Stimulated activated naive B cell treated with anti-CD40 and anti-IgM and Interleukin-4, amounts not matched to agents 10 μg/mL and 1 μg/mL and 100 μg/mL, for 72 hours (primary cell): Measurements from ENCODE around the gene ACMSD.
"Not testable (repeated sequence)": the region's sequence is repeated elsewhere in the genome, so short reads cannot be mapped to it uniquely, and the experiment has no call there.

ENCODE experiments used
- ATAC-seq, 2 donors: fragments of 150-1000 bp; cut with Tn5 transposase; replicated peaks; 2 replicates each; pipeline ENCODE4 v1.10.0; 2021; ENCODE audit warnings: moderate library complexity in 1 of 2
- DNase-seq: peaks from one replicate; pipeline ENCODE4 v3.0.0; 2021
- H3K27ac Mint-ChIP-seq: one replicate; pipeline ENCODE4 v1.8.0; 2022; ENCODE audit warnings: mild to moderate bottlenecking, mixed read lengths
- H3K27me3 Mint-ChIP-seq, 2 donors: one replicate each; pipeline ENCODE4 v1.8.0; 2022; ENCODE audit warnings: mixed read lengths in 2 of 2
- H3K36me3 Mint-ChIP-seq, 2 donors: one replicate each; pipeline ENCODE4 v1.8.0; 2022; ENCODE audit warnings: mixed read lengths in 2 of 2, mild to moderate bottlenecking in 1 of 2
- H3K4me1 Mint-ChIP-seq, 2 donors: one replicate each; pipeline ENCODE4 v1.8.0; 2022; ENCODE audit warnings: mixed read lengths in 2 of 2, mild to moderate bottlenecking in 1 of 2
- H3K4me3 Mint-ChIP-seq, 2 donors: one replicate each; pipeline ENCODE4 v1.8.0; 2022; ENCODE audit warnings: mild to moderate bottlenecking in 2 of 2, mixed read lengths in 2 of 2, moderate library complexity in 1 of 2
- H3K9me3 Mint-ChIP-seq, 2 donors: one replicate each; pipeline ENCODE4 v1.8.0; 2022; ENCODE audit warnings: mixed read lengths in 2 of 2, mild to moderate bottlenecking in 1 of 2

ACMSD gene

DNA sequence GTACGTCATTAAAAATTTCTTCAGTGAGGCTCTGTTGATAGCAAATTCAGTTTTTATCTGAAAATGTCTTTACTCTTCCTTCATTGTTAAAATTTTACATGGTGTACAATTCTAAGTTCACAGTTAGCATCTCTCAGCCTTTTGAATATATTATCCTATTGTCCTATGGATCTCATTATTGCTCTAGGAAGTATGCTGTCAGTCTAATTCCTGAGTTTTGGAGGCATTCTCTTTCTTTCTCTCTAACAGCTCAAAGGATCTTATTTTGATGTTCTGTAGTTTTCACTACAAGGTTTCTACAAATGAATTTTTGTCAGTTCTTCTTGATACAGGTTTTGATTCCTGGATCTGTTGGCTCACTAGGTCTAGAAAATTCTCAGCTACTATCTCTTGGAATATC lies 2.9 kb upstream of the ACMSD start:
- H3K36me3 Mint-ChIP-seq, result peaks cover 4 to 6% of the 10 kb centered on the region in 2 donors
- no peak overlapping the region for H3K27ac Mint-ChIP-seq
- peaks cover 14 to 17% of the 10 kb centered on the region in 2 donors for H3K9me3 Mint-ChIP-seq
- DNase-seq (no peak), ATAC-seq (no peak)
- no peak overlapping the region for H3K4me3 Mint-ChIP-seq
- H3K27me3 Mint-ChIP-seq, result peaks cover 0 to 11% of the 10 kb centered on the region in 2 donors
- no peaks in the 10 kb centered on the region for H3K4me1 Mint-ChIP-seq

DNA sequence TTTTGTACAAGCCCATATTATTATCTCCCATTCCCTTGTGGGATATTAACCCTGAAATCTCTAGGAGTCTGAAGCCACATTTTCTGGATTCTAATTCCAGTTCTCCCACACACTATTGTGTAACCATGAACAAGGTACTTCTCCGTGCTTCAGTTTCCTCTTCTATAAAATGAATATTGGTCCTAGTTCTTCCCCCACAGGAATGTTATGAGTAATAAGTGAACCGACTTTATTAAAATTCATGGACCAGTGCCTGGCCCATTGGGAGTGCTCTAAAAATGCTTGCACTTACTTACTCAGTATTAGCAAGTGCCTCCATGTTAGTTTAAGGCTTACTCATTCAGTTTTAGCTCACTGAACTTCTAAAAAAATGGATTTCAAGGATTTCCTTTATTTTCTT lies 1.4 kb upstream of the ACMSD start:
- peaks cover 6 to 15% of the 10 kb centered on the region in 2 donors for H3K27me3 Mint-ChIP-seq
- H3K9me3 Mint-ChIP-seq, result peaks cover 14 to 17% of the 10 kb centered on the region in 2 donors
- H3K4me3 Mint-ChIP-seq, result no peak overlapping the region
- DNase-seq (no peak), ATAC-seq (no peak)
- H3K4me1 Mint-ChIP-seq, result no peaks in the 10 kb centered on the region
- peaks cover 4 to 6% of the 10 kb centered on the region in 2 donors for H3K36me3 Mint-ChIP-seq
- no peak overlapping the region for H3K27ac Mint-ChIP-seq

DNA sequence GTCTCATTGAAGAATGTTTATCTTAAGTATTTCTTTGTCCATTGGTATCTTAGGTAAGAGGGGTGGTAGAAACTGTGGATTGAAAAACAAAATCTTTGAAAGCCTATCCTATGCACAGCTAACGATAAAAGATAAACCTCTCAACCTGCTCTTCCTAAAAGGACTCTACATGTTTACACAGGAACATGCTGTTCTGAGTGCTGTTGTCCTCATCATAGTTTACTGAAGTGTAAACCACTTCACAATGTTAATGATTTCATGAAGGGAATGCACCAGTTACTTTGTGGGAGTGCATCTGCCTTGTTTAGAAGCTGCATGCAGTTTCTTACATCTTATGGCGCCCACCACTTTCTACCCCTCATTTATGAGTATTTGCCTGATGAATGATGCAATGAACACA lies 1.2 kb downstream of the ACMSD start:
- H3K27ac Mint-ChIP-seq, result no peak overlapping the region
- DNase-seq (no peak), ATAC-seq (no peak)
- H3K9me3 Mint-ChIP-seq, result peaks cover 13 to 14% of the 10 kb centered on the region in 2 donors
- H3K27me3 Mint-ChIP-seq, result peaks cover 6 to 15% of the 10 kb centered on the region in 2 donors
- no peaks in the 10 kb centered on the region for H3K4me1 Mint-ChIP-seq
- peaks cover 4 to 6% of the 10 kb centered on the region in 2 donors for H3K36me3 Mint-ChIP-seq
- H3K4me3 Mint-ChIP-seq, result no peak overlapping the region

DNA sequence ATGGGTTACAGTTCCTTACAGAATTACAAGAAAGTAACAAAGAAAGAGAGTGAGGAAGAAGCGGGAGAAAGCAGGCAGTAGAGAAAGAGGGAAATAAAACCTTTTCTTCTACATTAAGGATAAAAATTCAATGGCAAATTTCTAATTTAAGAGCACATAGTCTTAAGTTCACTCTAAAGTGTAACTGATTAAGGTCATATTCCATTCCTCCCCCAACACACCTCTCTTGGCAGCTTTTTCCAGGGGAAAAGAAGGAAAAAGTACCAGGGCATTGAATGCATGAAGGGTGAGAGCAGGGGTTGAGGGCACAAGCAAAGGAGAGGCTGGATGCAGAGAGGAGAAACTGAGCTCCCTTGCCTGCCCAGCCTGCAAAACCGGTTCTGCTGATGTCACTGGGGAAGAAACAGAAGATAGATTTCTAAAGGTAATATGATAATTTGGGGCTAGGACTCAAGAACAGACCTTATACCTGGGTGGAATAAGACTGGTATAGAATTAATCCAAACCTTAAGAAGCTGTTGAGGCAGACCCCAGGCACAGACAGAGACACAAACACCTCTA lies 4.6 kb downstream of the ACMSD start:
- ATAC-seq (no peak), DNase-seq (no peak)
- no peak overlapping the region for H3K27ac Mint-ChIP-seq
- no peaks in the 10 kb centered on the region for H3K36me3 Mint-ChIP-seq
- H3K4me3 Mint-ChIP-seq, result no peak overlapping the region
- no peaks in the 10 kb centered on the region for H3K4me1 Mint-ChIP-seq
- H3K9me3 Mint-ChIP-seq, result peaks cover 0 to 6% of the 10 kb centered on the region in 2 donors
- peaks cover 6 to 7% of the 10 kb centered on the region in 2 donors for H3K27me3 Mint-ChIP-seq

DNA sequence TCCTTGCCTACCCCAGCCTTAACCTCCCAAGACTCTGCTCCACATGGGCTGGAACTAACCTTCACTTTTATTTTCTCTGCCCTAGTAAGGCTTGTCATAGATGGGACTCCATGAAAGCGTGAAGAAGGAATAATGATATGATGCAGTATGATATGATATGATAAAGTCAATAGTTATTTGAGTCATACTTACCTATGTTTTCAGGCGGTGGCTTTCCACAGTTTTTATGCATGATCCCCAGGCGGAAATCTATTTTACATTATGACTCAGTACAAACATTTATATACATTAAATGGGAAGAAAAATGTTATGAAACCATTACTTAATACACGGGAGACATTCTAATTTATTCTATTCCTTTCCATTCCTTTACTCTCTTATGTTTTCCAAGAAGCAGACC lies 5.6 kb downstream of the ACMSD start:
- no peak overlapping the region for H3K4me3 Mint-ChIP-seq
- ATAC-seq (no peak), DNase-seq (no peak)
- peaks cover 6 to 7% of the 10 kb centered on the region in 2 donors for H3K27me3 Mint-ChIP-seq
- no peaks in the 10 kb centered on the region for H3K4me1 Mint-ChIP-seq
- no peak overlapping the region for H3K27ac Mint-ChIP-seq
- peaks cover 1 to 6% of the 10 kb centered on the region in 2 donors for H3K9me3 Mint-ChIP-seq
- no peaks in the 10 kb centered on the region for H3K36me3 Mint-ChIP-seq

DNA sequence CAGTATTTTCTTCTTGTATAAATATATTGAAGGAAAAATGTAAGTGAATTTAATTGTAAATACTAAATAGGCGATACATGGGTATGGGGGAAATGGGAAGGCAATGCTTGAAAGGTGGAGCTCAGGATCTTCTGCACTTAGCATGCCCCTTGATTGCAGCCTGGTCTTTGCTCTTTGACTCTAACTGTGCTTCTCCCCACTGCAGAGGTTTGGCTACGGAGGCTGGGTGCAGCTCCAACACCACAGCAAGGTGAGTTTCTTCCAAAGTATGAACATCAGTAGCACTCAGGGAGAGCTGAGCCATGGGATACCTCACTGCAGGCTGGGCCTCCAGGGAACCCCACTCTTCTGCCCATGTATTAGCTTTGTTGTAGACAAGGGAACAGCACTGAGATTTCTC lies 6.6 kb downstream of the ACMSD start:
- Mint-ChIP-seq H3K4me3 (no peak overlapping the region), H3K27me3 (peaks cover 6 to 7% of the 10 kb centered on the region in 2 donors)

DNA sequence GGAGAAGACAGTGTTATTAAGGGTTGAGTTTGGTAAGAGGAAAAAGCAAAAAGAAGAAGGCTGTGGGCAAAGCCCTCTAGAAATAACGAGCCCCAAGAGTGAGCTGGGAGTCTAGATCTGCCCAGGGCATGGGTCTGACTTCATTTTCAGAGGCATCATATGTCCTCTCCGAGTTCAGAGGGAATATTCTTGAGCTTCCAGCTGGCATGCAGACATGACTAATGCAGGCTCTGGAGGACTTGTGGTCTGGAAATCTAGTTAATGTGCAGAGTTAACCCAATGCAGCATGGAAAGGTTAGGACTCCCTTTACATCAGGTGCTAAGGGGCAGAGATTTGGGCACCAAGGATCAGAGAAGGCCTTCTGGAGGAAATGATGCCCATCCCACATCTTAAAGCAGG lies 7.3 kb downstream of the ACMSD start:
- DNase-seq, result no peak
- Mint-ChIP-seq H3K27me3 (peaks cover 3 to 5% of the 10 kb centered on the region in 2 donors), H3K36me3 (no peaks in the 10 kb centered on the region), H3K9me3 (peaks cover 1 to 6% of the 10 kb centered on the region in 2 donors), H3K27ac (no peak overlapping the region), H3K4me1 (no peaks in the 10 kb centered on the region), H3K4me3 (no peak overlapping the region)
- no peak for ATAC-seq

More for the DNA sequence above, 6.6 kb downstream of the ACMSD start:
- peaks cover 1 to 6% of the 10 kb centered on the region in 2 donors for H3K9me3 Mint-ChIP-seq
- no peaks in the 10 kb centered on the region for H3K4me1 Mint-ChIP-seq
- no peaks in the 10 kb centered on the region for H3K36me3 Mint-ChIP-seq
- DNase-seq, result no peak
- no peak for ATAC-seq
- no peak overlapping the region for H3K27ac Mint-ChIP-seq

DNA sequence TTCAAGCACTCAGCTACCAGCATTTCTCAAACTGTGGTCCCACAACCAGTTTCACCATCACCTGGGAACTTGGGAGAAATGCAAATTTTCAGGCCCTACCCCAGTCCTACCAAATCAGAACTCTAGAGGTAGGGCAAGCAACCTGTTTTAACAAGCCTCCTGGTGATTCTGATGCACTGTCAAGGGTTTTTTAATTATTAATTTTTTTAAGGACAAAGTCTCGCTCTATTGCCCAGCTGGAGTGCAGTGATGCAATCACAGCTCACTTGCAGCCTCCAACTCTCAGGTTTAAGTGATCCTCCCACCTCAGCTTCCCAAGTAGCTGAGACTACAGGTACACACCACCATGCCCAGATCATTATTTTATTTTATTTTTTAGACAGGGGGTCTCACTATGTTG lies 7.8 kb downstream of the ACMSD start:
- H3K4me3 Mint-ChIP-seq, result no peak overlapping the region
- DNase-seq (no peak), ATAC-seq (no peak)
- no peak overlapping the region for H3K27ac Mint-ChIP-seq
- no peaks in the 10 kb centered on the region for H3K27me3 Mint-ChIP-seq
- no peaks in the 10 kb centered on the region for H3K36me3 Mint-ChIP-seq
- H3K9me3 Mint-ChIP-seq, result peaks cover 3 to 6% of the 10 kb centered on the region in 2 donors
- H3K4me1 Mint-ChIP-seq, result no peaks in the 10 kb centered on the region

DNA sequence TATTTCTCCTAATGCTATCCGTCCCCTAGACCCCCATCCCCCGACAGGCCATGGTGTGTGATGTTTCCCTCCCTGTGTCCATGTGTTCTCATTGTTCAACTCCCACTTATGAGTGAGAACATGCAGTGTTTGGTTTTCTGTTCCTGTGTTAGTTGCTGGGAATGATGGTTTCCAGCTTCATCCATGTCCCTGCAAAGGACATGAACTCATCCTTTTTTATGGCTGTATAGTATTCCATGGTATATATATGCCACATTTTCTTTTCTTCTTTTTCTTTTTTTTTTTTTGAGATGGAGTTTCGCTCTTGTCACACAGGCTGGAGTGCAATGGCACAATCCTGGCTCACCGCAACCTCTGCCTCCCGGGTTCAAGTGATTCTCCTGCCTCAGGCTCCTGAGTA lies 9.2 kb downstream of the ACMSD start:
- not testable (repeated sequence) for H3K9me3 Mint-ChIP-seq, H3K27me3 Mint-ChIP-seq, ATAC-seq, H3K27ac Mint-ChIP-seq, DNase-seq, H3K4me3 Mint-ChIP-seq, H3K36me3 Mint-ChIP-seq, H3K4me1 Mint-ChIP-seq

DNA sequence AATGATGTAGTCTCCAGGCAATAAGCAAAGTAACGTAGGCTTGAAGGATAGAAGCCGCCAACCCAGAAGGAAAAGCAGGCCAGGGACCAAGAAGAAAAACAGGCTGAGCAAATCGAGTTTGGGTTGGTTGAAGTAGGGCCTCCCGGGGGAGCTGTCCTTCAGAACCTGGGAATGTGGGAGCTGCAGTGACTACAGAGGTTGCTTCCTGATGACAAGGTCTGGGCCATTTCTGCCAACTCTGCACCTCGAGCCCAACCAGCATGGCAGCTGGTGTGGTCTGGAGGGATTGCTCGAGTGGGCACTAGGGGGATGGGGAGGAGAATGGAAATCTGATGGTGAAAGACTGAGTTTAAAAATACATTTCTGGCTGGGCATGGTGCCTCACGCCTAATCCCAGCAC lies 14.1 kb downstream of the ACMSD start:
- H3K9me3 Mint-ChIP-seq, result peaks cover 0 to 4% of the 10 kb centered on the region in 2 donors
- DNase-seq, result no peak
- ATAC-seq, result no peak
- H3K4me3 Mint-ChIP-seq, result no peak overlapping the region
- peaks cover 0 to 9% of the 10 kb centered on the region in 2 donors for H3K4me1 Mint-ChIP-seq
- H3K27me3 Mint-ChIP-seq, result no peaks in the 10 kb centered on the region
- peaks cover 0 to 3% of the 10 kb centered on the region in 2 donors for H3K36me3 Mint-ChIP-seq
- no peak overlapping the region for H3K27ac Mint-ChIP-seq

DNA sequence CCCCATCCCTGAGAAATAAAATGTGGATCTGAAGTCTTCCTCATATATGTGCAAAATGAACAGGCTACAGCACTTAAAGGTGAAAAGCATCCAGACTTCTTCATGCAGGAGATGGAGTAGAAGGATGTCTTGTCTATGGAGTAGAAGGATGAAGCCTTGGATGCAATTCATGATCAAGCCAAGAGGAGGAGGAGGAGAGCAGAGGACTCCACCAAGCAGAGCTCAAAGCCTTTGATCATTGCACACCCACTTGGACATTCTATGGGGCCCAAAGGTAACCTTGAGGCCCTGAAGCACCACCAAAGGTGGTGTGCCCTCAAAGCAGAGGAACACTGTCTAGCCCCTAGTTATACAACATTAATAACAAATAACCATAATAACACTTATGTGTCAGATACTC lies 17.3 kb downstream of the ACMSD start:
- Mint-ChIP-seq H3K27ac (no peak overlapping the region), H3K4me1 (peaks cover 0 to 9% of the 10 kb centered on the region in 2 donors), H3K36me3 (peaks cover 0 to 3% of the 10 kb centered on the region in 2 donors), H3K9me3 (peaks cover 0 to 3% of the 10 kb centered on the region in 2 donors), H3K4me3 (no peak overlapping the region), H3K27me3 (no peaks in the 10 kb centered on the region)
- ATAC-seq (no peak), DNase-seq (no peak)

DNA sequence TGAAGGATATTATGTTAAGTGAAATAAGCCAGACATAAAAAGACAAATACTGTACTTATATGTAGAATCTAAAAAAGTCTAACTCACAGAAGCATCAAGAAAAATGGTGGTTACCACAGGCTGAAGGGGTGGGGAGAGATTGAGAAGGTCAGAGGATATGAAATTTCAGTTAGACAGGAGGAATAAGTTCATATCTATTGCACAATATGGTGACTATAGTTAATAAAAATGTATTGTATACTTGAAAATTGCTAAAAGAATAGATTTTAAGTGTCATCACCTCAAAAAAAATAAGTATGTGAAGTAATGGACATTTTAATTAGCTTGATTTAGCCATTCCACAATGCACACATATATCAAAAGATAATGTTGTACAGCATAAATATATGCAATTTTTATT lies 19.8 kb downstream of the ACMSD start:
- H3K4me3 Mint-ChIP-seq, result no peak overlapping the region
- no peak overlapping the region for H3K27ac Mint-ChIP-seq
- no peaks in the 10 kb centered on the region for H3K27me3 Mint-ChIP-seq
- no peaks in the 10 kb centered on the region for H3K36me3 Mint-ChIP-seq
- DNase-seq (no peak), ATAC-seq (no peak)
- no peaks in the 10 kb centered on the region for H3K9me3 Mint-ChIP-seq
- no peaks in the 10 kb centered on the region for H3K4me1 Mint-ChIP-seq

DNA sequence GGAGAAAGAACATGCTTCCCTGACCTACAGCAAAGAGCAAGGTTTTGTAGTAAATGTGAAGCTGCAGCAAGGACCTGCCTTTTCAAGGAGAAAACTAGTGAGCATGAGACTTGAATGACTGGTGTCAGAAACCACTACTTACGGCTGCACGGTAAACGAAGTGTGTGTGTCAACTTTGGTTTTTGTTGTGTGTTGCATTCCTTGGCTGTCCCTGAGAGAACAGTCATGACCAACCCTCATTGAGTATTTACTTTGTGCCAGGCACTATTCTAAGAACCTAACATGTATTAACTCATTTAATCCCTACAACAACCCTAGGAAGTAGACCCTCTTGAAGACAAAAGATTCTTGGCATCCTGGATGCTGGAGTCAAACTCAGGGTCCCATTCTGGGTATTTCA lies 22.8 kb downstream of the ACMSD start:
- no peak for ATAC-seq

DNA sequence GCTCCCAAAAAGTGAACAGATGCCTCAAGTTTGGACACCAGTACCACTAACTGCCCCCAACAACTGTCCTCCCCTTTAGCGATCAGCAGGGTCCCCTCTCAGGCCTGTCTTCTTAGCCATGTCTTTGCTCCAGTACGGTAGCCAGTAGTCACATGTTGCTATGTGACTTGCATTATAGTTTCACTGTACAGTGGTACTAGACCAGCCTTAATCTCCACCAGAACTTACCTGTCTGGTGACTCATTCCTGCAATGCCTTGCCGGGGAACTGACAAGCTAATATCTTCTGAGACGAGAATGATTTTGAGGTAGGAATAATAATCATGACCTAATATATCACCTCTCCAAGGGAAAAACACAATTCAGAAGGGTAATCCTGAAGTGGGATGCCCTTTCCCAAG lies 23.7 kb downstream of the ACMSD start:
- Mint-ChIP-seq H3K4me3 (no peak overlapping the region), H3K27ac (no peak overlapping the region), H3K4me1 (no peaks in the 10 kb centered on the region), H3K27me3 (no peaks in the 10 kb centered on the region), H3K36me3 (peaks cover 0 to 2% of the 10 kb centered on the region in 2 donors), H3K9me3 (no peaks in the 10 kb centered on the region)
- DNase-seq (no peak), ATAC-seq (no peak)

More for the DNA sequence above, 22.8 kb downstream of the ACMSD start:
- Mint-ChIP-seq H3K4me1 (no peaks in the 10 kb centered on the region), H3K4me3 (no peak overlapping the region), H3K27ac (no peak overlapping the region), H3K36me3 (peaks cover 0 to 2% of the 10 kb centered on the region in 2 donors), H3K27me3 (no peaks in the 10 kb centered on the region), H3K9me3 (no peaks in the 10 kb centered on the region)
- no peak for DNase-seq

DNA sequence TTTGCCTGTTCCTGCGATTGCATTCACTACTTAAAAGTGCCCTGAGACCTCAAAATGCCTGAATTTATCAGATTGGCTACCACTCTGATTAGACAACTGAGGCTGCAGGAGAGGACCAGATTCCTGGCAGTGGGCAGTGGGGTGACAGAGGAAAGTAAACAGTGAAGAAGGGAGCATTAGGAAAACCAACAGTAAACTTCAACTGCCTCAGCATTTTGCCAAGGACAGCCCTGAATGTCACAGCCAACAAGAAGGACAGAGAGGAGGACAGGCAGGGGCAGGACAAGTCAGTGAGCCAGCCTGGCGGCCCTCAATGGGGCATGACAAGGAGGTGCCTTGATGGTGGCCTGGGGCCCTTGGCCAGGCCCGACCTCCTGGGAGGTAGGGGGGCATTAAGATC lies 24.3 kb downstream of the ACMSD start:
- Mint-ChIP-seq H3K4me3 (no peak overlapping the region), H3K36me3 (peaks cover 0 to 2% of the 10 kb centered on the region in 2 donors), H3K9me3 (no peaks in the 10 kb centered on the region), H3K4me1 (no peaks in the 10 kb centered on the region), H3K27me3 (no peaks in the 10 kb centered on the region), H3K27ac (no peak overlapping the region)
- ATAC-seq (no peak), DNase-seq (no peak)

DNA sequence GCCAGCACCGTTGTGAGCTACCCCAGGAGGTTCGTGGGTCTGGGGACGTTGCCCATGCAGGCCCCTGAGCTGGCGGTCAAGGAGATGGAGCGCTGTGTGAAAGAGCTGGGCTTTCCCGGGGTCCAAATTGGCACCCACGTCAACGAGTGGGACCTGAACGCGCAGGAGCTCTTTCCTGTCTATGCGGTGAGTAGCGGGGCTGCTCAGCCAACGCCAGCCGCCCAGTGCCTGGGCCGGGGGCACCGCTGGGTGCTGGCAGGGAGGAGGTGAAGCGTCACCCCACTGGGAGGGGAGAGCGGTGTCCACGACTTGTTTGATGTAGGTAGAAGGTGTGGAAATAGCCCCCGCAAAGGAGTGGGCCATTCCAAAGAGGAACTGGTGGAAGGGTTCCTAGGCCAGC lies 25.0 kb downstream of the ACMSD start:
- ATAC-seq (no peak), DNase-seq (no peak)
- H3K9me3 Mint-ChIP-seq, result no peaks in the 10 kb centered on the region
- no peak overlapping the region for H3K4me3 Mint-ChIP-seq
- no peaks in the 10 kb centered on the region for H3K27me3 Mint-ChIP-seq
- no peak overlapping the region for H3K27ac Mint-ChIP-seq
- peaks cover 0 to 2% of the 10 kb centered on the region in 2 donors for H3K36me3 Mint-ChIP-seq
- no peaks in the 10 kb centered on the region for H3K4me1 Mint-ChIP-seq
